ENCODE data around the gene HJV. TPM values are rescaled to one million over a fixed set of nuclear protein-coding genes. Genes with fewer than 3 reads are reported as not detected.
"Not testable (repeated sequence)": the region's sequence is repeated elsewhere in the genome, so short reads cannot be mapped to it uniquely, and the experiment has no call there.

The HJV gene
- total RNA-seq, 1 experiment from 2014 or later, result not detected

DNA sequence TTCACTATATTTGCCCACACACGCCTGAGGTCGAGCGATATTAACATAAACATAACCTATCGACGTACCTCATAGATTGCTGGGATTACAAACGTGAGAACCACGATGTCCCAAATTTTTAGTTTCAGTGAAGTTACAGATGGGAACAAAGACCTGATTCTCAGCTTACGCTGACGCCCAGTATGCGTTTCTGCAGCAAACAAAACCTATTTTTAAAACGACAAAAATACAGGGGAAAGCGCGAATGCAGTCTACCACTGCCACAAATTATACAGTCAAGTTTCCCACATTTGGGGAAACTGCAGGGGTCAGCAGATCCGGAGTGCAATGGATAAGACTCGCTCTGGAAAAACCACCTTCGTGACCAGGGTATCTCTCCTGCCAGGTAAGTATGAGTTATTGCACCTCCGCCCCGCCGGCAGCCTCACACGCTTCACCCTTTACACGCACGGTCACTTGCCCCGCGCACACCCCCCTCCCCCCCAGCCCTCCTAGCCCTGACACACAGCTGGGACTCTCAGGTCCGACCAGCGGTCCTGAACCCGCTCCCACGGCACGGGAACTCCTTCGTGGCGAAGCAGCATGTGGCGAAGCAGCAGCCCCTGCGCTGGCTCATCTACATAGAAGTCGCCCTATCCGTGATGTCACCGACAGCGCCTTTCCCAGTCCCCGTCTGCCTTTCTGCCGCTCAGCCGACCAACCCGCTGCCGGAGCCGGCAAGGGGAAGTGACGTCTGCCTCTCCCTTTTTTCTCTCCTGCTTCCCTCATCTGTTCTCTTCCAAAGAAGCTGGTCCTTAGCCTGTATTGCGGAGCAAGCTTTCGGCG is 30.5 kb upstream of the HJV start:
- H3K27me3 ChIP-seq (ENCODE audit: control insufficient read depth, insufficient read depth, low read length); in situ Hi-C loops (cut with HindIII; ENCODE audit: low pct_unique_long_range_greater_than_20kb, low sequenced_read_pairs); H3K36me3 ChIP-seq (ENCODE audit: control insufficient read depth, insufficient read depth, low read length); H3K9me3 ChIP-seq (ENCODE audit: control insufficient read depth, insufficient read depth, low read depth, low read length); intact Hi-C loops (cut with micrococcal nuclease; ENCODE audit: unreplicated experiment); H3K4me1 ChIP-seq (ENCODE audit: control insufficient read depth, insufficient read depth, low read length): not testable (repeated sequence)
- POLR2A ChIA-PET, result interaction anchor here (0.6 to 2.0 kb wide), 6 partner anchors 11 to 1033 kb away, joined by 3 to 26 read pairs (median 4); no protein-coding TSS in a partner anchor
- TF ChIP-seq SIN3A (IDR thresholded peaks at IDR 0.05; ENCODE audit: borderline replicate concordance, insufficient read depth, low read depth, low read length) (peak; percentile 99), POLR2AphosphoS5 (IDR thresholded peaks at IDR 0.05; ENCODE audit: low read depth, low read length) (peak; percentile 100)
- H3K4me3 ChIP-seq (ENCODE audit: low read depth in 2 of 2, low read length in 2 of 2), result peak overlapping the region; percentile 42 to 60
- ATAC-seq (peak; percentile 97), DNase-seq (ENCODE audit: low read depth, low spot score) (peak; percentile 94)
- H3K27ac ChIP-seq (ENCODE audit: low read length), result peak overlapping the region; percentile 77
- TSS peak; percentile 100 for BruUV-seq (replicated peaks)
- CTCF ChIA-PET, result interaction anchor here (0.6 kb wide), 1 partner anchor 306 kb away, joined by 4 read pairs; no protein-coding TSS in a partner anchor

DNA sequence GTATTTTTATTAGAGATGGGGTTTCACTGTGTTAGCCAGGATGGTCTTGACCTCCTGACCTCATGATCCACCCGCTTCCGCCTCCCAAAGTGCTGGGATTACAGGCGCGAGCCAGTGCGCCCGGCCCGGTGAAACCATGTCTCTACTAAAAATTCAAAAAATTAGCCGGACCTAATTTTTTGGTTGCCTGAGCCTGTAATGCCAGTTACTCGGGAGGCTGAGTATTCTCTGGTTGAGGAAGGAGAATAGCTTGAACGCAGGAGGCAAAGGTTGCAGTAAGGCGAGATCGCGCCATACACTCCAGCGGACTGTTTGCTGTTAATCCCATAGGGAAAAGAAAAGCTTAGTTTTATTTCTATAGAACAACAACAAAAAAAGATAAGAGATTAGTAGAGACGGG is 29.9 kb upstream of the HJV start:
- Histone ChIP-seq H3K27me3 (ENCODE audit: control insufficient read depth, insufficient read depth, low read length) (no peaks in the 10 kb centered on the region), H3K4me1 (ENCODE audit: control insufficient read depth, insufficient read depth, low read length) (no peaks in the 10 kb centered on the region; the same call in 1 of the 2 replicates), H3K9me3 (ENCODE audit: control insufficient read depth, insufficient read depth, low read depth, low read length) (no peaks in the 10 kb centered on the region), H3K36me3 (ENCODE audit: control insufficient read depth, insufficient read depth, low read length) (no peaks in the 10 kb centered on the region), H3K4me3 (ENCODE audit: low read depth in 2 of 2, low read length in 2 of 2) (peak overlapping the region; percentile 42 to 60), H3K27ac (ENCODE audit: low read length) (peak overlapping the region; percentile 77)
- ATAC-seq, result no peak
- BruUV-seq (replicated peaks), result no TSS peak
- intact Hi-C loops (cut with micrococcal nuclease; ENCODE audit: unreplicated experiment) (no loop called here), in situ Hi-C loops (cut with HindIII; ENCODE audit: low pct_unique_long_range_greater_than_20kb, low sequenced_read_pairs) (no loop called here)
- POLR2A ChIA-PET, result interaction anchor here (0.6 to 2.0 kb wide), 4 partner anchors 10 to 1033 kb away, joined by 3 to 26 read pairs (median 4); no protein-coding TSS in a partner anchor
- CTCF ChIA-PET, result interaction anchor here (0.6 kb wide), 1 partner anchor 305 kb away, joined by 4 read pairs; no protein-coding TSS in a partner anchor
- TF ChIP-seq, protein P1, sequence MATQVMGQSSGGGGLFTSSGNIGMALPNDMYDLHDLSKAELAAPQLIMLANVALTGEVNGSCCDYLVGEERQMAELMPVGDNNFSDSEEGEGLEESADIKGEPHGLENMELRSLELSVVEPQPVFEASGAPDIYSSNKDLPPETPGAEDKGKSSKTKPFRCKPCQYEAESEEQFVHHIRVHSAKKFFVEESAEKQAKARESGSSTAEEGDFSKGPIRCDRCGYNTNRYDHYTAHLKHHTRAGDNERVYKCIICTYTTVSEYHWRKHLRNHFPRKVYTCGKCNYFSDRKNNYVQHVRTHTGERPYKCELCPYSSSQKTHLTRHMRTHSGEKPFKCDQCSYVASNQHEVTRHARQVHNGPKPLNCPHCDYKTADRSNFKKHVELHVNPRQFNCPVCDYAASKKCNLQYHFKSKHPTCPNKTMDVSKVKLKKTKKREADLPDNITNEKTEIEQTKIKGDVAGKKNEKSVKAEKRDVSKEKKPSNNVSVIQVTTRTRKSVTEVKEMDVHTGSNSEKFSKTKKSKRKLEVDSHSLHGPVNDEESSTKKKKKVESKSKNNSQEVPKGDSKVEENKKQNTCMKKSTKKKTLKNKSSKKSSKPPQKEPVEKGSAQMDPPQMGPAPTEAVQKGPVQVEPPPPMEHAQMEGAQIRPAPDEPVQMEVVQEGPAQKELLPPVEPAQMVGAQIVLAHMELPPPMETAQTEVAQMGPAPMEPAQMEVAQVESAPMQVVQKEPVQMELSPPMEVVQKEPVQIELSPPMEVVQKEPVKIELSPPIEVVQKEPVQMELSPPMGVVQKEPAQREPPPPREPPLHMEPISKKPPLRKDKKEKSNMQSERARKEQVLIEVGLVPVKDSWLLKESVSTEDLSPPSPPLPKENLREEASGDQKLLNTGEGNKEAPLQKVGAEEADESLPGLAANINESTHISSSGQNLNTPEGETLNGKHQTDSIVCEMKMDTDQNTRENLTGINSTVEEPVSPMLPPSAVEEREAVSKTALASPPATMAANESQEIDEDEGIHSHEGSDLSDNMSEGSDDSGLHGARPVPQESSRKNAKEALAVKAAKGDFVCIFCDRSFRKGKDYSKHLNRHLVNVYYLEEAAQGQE (IDR thresholded peaks at IDR 0.05; ENCODE audit: insufficient read depth in 1 of 2, low read depth in 2 of 2, low read length in 1 of 2), result no peak
- TF ChIP-seq TCF7L2 (IDR thresholded peaks at IDR 0.05; ENCODE audit: low read depth, low read length), result no peak
- DNase-seq (ENCODE audit: low read depth, low spot score), result no peak

DNA sequence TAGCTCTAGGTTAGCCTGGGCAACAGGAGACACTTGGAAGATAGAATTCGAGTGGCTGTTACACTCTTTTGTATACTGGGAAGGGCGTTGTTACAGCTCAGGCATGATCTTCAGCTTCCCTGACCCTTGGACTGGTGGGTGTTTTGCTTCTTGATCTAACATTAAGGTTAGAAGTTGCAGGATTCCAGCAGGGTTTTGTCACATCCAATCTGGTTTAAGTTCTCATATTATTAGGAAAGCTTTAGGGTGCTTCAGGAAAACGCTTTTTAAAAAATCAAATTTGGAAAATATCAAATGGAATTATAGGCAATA is 29.1 kb upstream of the HJV start:
- ATAC-seq; CTCF ChIA-PET; H3K4me3 ChIP-seq (ENCODE audit: low read depth in 2 of 2, low read length in 2 of 2); DNase-seq (ENCODE audit: low read depth, low spot score); H3K27me3 ChIP-seq (ENCODE audit: control insufficient read depth, insufficient read depth, low read length); H3K9me3 ChIP-seq (ENCODE audit: control insufficient read depth, insufficient read depth, low read depth, low read length); POLR2A ChIA-PET; BruUV-seq (replicated peaks); H3K36me3 ChIP-seq (ENCODE audit: control insufficient read depth, insufficient read depth, low read length); intact Hi-C loops (cut with micrococcal nuclease; ENCODE audit: unreplicated experiment); in situ Hi-C loops (cut with HindIII; ENCODE audit: low pct_unique_long_range_greater_than_20kb, low sequenced_read_pairs); H3K27ac ChIP-seq (ENCODE audit: low read length); H3K4me1 ChIP-seq (ENCODE audit: control insufficient read depth, insufficient read depth, low read length): not testable (repeated sequence)

DNA sequence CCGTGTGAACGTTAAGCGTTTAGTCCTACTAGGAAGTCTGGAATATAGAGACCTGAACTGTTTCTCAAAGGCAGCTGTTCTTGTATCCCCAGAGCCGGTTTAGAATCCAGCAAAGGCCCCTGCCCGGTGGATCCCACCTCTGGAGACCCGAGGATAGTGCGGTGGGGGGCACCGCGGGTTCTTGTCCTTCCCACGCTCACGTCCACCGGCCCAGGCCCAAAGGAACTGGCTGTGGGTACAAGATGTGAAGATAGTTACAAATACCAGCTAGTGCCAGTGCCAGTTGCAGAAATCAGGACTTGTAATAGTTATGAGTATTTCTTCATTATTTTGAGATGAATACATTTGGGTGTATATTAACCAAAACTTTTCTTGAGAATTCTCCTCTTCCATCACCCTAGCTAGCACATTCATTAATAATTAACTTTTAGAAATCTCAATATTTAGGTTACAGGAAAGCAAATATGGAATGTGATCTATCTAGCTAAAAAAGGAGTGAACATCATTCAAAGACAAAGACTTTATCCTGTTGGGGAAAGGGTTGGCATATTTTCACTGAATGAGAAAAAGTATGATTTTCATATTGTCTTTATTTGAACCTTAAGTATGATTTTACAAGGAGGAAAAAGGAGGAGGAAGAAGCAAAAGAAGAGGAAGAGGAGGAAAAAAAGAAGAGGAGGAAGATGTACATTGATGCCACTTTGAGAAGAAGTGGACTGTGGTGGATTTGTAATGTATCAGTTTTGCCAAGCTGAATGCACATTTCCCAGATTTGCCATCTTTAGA is 28.5 kb upstream of the HJV start:
- ATAC-seq; H3K9me3 ChIP-seq (ENCODE audit: control insufficient read depth, insufficient read depth, low read depth, low read length); H3K4me1 ChIP-seq (ENCODE audit: control insufficient read depth, insufficient read depth, low read length); DNase-seq (ENCODE audit: low read depth, low spot score); H3K36me3 ChIP-seq (ENCODE audit: control insufficient read depth, insufficient read depth, low read length); H3K27ac ChIP-seq (ENCODE audit: low read length); CTCF ChIA-PET; H3K27me3 ChIP-seq (ENCODE audit: control insufficient read depth, insufficient read depth, low read length); BruUV-seq (replicated peaks); intact Hi-C loops (cut with micrococcal nuclease; ENCODE audit: unreplicated experiment); in situ Hi-C loops (cut with HindIII; ENCODE audit: low pct_unique_long_range_greater_than_20kb, low sequenced_read_pairs); H3K4me3 ChIP-seq (ENCODE audit: low read depth in 2 of 2, low read length in 2 of 2): not testable (repeated sequence)
- POLR2A ChIA-PET, result interaction anchor here (0.8 kb wide), 1 partner anchor 11 kb away, joined by 4 read pairs; no protein-coding TSS in a partner anchor

Data from Panc1 (cell line).